ENCODE results near the gene UROS.
A peak's percentile ranks its signal among the peaks of the same experiment; 100 is the strongest.

The UROS gene

GRCh38 chr10:125838802-125839575 lies 15.9 kb upstream of the UROS start:
- no peak for ATAC-seq (ENCODE audit: low read depth)
- H3K36me3 ChIP-seq (ENCODE audit: low read depth), result peaks cover 90% of the 10 kb centered on the region
- H3K9me3 ChIP-seq (ENCODE audit: severe bottlenecking), result no peaks in the 10 kb centered on the region
- no peak for TF ChIP-seq CTCF (IDR thresholded peaks at IDR 0.05; ENCODE audit: poor library complexity, severe bottlenecking)
- no peak overlapping the region for H3K4me3 ChIP-seq (ENCODE audit: severe bottlenecking)
- no peak for DNase-seq (ENCODE audit: low spot score)
- no peaks in the 10 kb centered on the region for H3K27me3 ChIP-seq (ENCODE audit: insufficient read depth, poor library complexity, severe bottlenecking)
- H3K27ac ChIP-seq (ENCODE audit: poor library complexity, severe bottlenecking), result no peak overlapping the region
- no peaks in the 10 kb centered on the region for H3K4me1 ChIP-seq (ENCODE audit: insufficient read depth, poor library complexity, severe bottlenecking)

GRCh38 chr10:125836746-125837145 lies 13.7 kb upstream of the UROS start:
- DNase-seq (ENCODE audit: low spot score), result no peak
- no peak; the same call in 1 of the 3 replicates for ATAC-seq (ENCODE audit: low read depth)
- H3K36me3 ChIP-seq (ENCODE audit: low read depth), result peaks cover 97% of the 10 kb centered on the region
- no peak overlapping the region for H3K27ac ChIP-seq (ENCODE audit: poor library complexity, severe bottlenecking)
- H3K4me3 ChIP-seq (ENCODE audit: severe bottlenecking), result no peak overlapping the region
- TF ChIP-seq CTCF (IDR thresholded peaks at IDR 0.05; ENCODE audit: poor library complexity, severe bottlenecking), result no peak
- no peaks in the 10 kb centered on the region for H3K4me1 ChIP-seq (ENCODE audit: insufficient read depth, poor library complexity, severe bottlenecking)
- H3K27me3 ChIP-seq (ENCODE audit: insufficient read depth, poor library complexity, severe bottlenecking), result no peaks in the 10 kb centered on the region
- no peaks in the 10 kb centered on the region for H3K9me3 ChIP-seq (ENCODE audit: severe bottlenecking)

GRCh38 chr10:125828311-125828710 lies 5.3 kb upstream of the UROS start:
- ATAC-seq (ENCODE audit: low read depth) (no peak), DNase-seq (ENCODE audit: low spot score) (no peak)
- H3K27ac ChIP-seq (ENCODE audit: poor library complexity, severe bottlenecking), result no peak overlapping the region
- H3K27me3 ChIP-seq (ENCODE audit: insufficient read depth, poor library complexity, severe bottlenecking), result no peaks in the 10 kb centered on the region
- no peak overlapping the region for H3K4me3 ChIP-seq (ENCODE audit: severe bottlenecking)
- peaks cover 9% of the 10 kb centered on the region for H3K4me1 ChIP-seq (ENCODE audit: insufficient read depth, poor library complexity, severe bottlenecking)
- no peaks in the 10 kb centered on the region for H3K9me3 ChIP-seq (ENCODE audit: severe bottlenecking)
- H3K36me3 ChIP-seq (ENCODE audit: low read depth), result peaks cover 88% of the 10 kb centered on the region
- no peak for TF ChIP-seq CTCF (IDR thresholded peaks at IDR 0.05; ENCODE audit: poor library complexity, severe bottlenecking)

- peaks cover 9% of the 10 kb centered on the region for H3K4me1 ChIP-seq (ENCODE audit: insufficient read depth, poor library complexity, severe bottlenecking)
- no peak overlapping the region for H3K4me3 ChIP-seq (ENCODE audit: severe bottlenecking)
- no peak for TF ChIP-seq CTCF (IDR thresholded peaks at IDR 0.05; ENCODE audit: poor library complexity, severe bottlenecking)
- ATAC-seq (ENCODE audit: low read depth) (no peak), DNase-seq (ENCODE audit: low spot score) (no peak)
- no peaks in the 10 kb centered on the region for H3K9me3 ChIP-seq (ENCODE audit: severe bottlenecking)
- no peak overlapping the region for H3K27ac ChIP-seq (ENCODE audit: poor library complexity, severe bottlenecking)
- no peaks in the 10 kb centered on the region for H3K27me3 ChIP-seq (ENCODE audit: insufficient read depth, poor library complexity, severe bottlenecking)
- H3K36me3 ChIP-seq (ENCODE audit: low read depth), result peaks cover 77% of the 10 kb centered on the region
Observed at GRCh38 chr10:125827133-125827532, 4.1 kb upstream of the UROS start.

GRCh38 chr10:125824736-125825135 lies 1.7 kb upstream of the UROS start:
- Histone ChIP-seq H3K27me3 (ENCODE audit: insufficient read depth, poor library complexity, severe bottlenecking) (no peaks in the 10 kb centered on the region), H3K9me3 (ENCODE audit: severe bottlenecking) (no peaks in the 10 kb centered on the region), H3K27ac (ENCODE audit: poor library complexity, severe bottlenecking) (peak overlapping the region; percentile 39), H3K4me3 (ENCODE audit: severe bottlenecking) (peak overlapping the region; percentile 91), H3K4me1 (ENCODE audit: insufficient read depth, poor library complexity, severe bottlenecking) (peaks cover 9% of the 10 kb centered on the region), H3K36me3 (ENCODE audit: low read depth) (peaks cover 57% of the 10 kb centered on the region)
- peak; percentile 64 for ATAC-seq (ENCODE audit: low read depth)
- no peak for DNase-seq (ENCODE audit: low spot score)
- TF ChIP-seq CTCF (IDR thresholded peaks at IDR 0.05; ENCODE audit: poor library complexity, severe bottlenecking), result no peak
